ENCODE measurements around the gene SLC22A4.

SLC22A4 gene

DNA sequence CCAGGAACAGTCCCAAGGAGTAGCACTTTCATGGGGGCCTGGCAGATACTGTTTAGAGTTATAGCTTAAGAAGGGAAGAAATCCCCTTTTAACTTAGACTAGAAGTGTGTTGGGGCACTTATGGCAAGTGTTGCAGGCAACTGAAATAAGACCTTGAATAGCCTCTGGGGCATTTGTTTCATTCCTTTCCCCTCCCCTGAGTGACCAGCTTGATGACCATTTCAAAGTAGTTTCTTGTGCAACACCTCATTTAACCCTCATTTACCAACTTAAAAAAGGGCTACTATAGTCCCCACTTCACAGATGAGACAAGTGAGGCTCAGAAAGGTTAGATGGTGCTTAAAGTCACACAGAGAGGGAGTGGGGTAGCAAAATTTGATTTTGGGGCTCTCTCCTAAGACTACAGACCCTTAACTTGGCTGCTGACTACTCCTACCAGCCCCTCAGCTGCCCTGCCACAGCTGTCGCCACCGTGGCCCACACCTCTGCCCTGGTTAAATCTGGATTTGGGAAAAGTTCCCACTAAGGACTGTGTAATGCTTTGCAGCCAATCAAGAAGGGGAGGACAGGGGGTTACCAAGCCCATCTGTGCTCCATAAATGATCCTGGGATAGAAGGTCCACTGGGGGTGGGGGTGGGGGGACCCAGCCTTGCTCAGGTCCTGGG lies 31.2 kb upstream of the SLC22A4 start:
- no peak for DNase-seq

DNA sequence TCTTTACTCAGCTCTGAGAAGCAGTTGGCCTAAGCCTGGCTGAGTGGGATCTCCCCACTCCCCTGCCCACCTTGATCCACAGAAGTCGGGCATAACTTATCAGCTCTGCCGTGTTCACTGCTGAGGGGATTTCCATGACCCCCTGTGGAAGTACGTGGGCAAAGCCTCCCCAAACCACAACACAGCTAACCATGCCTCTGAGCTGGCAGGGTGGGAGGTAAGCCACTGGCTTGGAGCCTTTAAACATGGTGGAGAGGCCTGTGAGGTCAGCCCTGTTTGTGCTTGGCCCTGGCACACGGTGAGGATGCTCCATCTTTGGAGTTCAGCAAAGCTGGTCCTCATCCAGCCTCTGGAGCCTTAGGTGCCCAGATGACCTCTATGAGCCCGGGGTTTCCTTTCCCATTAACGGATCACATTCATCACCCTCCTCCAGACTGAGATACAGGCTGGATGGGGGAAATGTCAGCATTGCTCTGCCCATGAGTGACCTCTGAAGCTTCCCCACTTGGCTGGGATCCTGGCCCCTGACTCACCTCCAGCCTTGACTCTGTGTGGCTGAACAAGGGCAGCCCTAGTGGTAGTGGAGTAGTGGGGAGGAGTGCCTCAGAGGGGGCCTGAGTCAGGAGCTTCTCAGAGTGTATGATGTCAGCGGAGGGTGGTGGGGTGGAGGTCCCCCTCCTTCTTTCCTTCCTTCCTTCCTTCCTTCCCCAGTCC lies 30.5 kb upstream of the SLC22A4 start:
- no peak for DNase-seq

DNA sequence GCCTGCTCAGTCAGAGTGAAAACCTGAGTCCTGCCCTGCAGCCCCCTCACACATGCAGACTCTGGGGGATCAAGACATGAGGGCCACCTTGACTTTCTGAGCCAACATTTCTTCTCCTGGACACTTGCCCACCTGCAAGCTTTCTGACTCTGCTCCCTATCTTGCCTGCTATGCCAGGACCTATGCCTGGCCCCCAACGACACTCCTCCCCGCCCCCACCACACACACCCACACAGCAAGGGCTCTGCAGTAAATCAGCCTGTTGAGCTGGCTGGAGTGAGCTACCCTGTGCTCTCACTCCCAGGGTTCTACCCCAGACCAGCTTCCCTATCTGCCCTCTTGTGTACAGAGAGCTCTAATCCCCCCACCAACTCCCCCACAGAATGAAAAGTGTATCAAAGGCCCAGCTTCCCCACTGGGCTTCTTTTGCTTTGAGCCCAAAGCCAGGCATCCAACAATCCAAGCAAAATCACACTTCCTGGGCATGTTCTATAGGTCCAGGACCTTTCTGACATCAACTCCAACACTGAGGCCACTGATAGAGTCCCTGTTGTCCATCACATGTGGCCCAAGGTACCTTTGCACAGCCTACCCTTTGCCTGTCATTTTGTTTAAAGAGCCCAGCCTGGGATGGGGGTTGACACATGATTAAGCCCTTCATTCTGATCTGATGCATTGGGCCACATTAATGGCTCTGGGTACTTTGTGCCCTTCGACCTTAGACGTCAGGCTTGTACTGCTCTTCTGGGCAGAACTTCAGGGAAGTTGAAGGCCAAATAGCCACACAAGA lies 29.5 kb upstream of the SLC22A4 start:
- DNase-seq = no peak

DNA sequence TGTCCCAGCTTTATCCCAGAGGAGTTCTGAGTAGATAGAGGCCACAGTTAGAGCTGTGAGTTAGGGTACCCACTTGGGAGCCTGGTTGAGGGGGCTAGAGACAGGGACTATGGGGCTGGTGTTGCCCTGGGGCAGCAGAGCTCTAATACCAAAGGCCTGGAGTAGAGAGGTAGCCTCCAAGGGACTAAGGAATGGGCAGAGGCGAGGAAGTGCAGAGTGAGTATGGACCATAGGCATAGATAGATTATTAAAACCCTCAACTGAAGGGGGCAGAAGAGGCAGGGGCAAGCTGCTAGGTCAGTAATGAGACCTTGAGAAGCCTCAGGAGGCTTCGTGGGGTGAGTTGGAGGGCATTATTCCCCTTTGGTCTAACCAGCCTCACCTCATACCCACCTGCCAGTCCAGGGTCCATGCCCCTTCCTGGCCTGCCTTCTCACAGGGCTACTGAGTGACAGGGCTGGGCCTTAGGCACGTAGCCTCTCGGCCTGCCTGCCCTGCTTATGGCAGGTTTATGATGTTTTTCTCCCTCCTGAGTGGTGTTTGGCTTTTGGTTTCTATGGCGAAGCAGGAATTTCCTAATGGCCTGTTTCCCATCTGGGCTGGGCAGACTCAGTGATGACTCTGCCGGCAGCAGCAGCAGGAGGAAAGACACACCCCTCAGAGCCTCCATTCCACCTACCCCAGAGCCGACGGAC lies 28.7 kb upstream of the SLC22A4 start:
- DNase-seq = no peak

DNA sequence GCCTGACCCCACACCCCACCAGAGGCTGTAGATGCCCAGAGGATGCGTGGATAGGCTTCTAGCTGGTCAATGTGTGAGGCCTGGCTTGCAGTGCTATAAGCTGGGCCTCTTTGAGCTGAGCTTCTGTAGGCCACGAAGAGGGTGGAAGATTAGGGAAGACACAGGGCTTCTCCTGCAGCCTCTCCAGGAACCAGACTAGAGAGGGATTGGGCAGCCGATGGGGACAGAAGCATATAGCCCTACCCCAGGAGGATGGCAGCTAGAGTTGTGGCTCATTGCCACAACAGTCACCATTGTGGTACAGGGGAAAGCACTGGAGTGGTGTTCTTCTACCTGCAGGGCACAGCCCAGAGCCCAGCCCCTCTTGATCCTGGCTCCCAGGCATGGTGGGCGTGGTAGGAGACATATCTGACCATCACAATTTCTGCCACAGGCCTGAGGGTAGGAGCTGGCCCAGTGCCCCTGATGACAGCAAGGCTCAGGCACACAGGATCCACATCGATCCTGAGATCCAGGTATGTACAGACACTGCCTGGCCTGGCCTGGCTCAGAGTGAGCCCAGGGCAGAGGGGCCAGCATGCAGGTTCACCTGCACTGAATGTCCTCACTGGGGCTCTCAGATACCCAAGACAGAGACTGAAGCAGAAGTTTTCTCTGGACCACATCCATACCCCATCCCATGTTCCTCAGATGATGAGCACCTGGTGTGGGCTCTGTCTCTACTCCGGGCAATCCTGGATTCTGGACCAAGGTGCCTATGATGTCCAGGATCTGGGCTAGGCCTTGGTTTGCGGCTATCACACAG lies 28.0 kb upstream of the SLC22A4 start:
- no peak for DNase-seq

GRCh38 chr5:132266836-132267160 lies 27.4 kb upstream of the SLC22A4 start:
- DNase-seq = no peak

DNA sequence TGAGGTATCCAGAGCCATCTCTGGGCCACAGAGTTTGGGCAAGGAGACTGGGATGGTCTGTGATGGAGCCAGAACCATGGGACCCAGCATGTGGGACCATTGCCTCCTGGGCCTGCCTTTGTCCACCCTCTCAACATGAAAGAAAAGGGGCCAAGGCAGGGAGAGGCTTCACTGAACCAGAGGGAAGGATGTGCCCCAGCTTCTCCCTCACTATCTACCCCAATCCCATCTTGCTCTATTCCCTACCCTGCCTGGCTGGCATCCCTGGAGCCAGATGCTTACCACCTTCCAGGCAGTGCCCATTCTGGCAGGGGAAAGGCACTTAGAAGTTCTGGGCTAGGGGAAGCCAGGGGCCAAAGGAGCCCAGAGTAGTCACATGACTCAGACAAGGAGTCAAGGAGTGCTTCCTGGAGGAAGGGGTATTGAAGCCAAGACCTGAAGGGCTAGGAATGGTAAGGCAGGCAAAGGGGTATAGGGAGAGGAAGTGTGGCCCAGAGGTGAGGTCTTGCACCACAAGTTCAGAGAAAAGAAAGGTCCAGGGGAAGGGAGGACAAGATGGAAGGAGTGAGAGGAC lies 26.9 kb upstream of the SLC22A4 start:
- no peak for DNase-seq

GRCh38 chr5:132267931-132268768 lies 26.0 kb upstream of the SLC22A4 start:
- DNase-seq = no peak

GRCh38 chr5:132268769-132269551 lies 25.2 kb upstream of the SLC22A4 start:
- DNase-seq = no peak

DNA sequence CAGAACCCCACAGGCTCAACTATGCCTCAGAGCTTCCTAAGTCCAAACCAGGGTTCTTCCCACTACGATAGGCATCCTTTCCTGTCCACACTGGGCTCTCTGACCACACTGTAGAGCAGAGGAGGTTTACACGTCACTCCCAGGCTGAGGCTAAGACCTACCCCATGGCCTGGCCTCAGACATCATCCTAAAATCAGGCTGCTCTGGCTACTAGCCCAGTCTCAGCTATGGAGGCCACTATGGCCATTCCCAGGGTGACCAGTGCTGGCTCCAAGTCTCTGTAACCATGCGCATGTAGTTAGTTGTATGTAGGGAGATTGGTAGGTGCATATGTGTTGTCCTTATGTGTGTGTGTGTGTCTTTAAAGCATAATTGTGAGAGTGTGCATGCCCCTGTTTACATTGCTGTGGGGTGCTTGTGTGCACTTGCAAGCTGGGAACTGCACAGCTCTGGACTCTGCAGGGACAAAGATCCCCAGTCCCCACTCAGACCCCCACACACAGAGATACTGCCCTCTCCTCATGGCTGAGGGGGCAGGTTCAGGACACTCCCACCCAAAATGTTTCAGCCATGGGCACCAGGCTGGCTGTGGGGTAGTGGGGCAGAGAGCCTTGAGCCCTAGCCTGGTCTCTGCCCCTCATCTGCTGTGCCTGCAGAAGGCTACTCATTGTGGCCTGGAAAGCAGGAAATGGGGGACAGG lies 24.4 kb upstream of the SLC22A4 start:
- no peak for DNase-seq

DNA sequence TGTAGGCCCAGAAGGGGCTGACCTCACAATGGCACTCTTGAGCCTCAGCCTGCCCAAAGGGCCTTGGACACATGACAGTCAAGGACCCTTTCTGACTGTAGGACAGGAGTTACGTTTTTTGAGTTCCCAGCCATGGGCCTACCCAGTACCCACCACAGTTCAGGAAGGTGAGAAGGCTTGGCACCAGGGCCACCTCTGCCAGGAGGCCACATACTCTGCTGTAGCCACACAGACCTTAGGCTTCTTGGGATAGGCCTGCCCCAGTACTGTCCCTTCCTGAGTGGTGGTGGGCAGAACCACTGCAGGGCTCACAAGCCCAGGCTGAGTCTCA lies 23.9 kb upstream of the SLC22A4 start:
- no peak for DNase-seq

- no peak for DNase-seq
Observed at GRCh38 chr5:132270706-132271105, 23.5 kb upstream of the SLC22A4 start.

DNA sequence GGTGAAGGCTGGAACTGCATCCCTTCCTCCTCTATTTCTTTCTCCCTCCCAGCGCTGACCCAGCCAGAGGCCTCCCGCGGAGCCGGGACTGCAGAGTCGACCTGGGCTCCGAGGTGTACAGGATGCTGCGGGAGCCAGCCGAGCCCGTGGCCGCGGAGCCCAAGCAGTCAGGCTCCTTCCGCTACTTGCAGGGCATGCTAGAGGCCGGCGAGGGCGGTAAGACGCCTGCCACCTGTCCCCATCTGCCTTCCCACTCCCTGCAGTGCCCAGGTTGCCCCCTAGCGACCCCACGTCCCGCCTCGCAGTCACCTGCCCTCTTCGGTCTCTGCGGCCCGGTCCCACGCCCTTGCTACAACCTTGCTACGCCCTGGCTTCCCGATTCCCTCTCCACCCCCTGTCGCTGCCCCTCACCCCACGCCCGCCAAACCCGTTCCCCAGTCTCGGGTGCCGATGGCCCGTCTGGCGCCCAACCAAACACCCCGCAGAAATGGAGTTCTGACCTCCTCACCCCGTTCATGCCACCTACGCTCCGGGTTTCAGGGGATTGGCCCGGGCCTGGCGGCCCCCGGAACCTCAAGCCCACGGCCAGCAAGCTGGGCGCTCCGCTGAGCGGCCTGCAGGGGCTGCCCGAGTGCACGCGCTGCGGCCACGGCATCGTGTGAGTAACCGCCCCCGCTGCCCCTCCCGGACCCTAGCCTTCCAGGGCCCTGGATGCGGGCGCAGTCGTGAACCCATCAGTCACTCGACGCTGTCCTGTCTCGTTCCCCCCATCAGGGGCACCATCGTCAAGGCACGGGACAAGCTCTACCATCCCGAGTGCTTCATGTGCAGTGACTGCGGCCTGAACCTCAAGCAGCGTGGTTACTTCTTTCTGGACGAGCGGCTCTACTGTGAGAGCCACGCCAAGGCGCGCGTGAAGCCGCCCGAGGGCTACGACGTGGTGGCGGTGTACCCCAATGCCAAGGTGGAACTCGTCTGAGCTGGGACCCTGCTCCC lies 22.6 kb upstream of the SLC22A4 start:
- DNase-seq = no peak

DNA sequence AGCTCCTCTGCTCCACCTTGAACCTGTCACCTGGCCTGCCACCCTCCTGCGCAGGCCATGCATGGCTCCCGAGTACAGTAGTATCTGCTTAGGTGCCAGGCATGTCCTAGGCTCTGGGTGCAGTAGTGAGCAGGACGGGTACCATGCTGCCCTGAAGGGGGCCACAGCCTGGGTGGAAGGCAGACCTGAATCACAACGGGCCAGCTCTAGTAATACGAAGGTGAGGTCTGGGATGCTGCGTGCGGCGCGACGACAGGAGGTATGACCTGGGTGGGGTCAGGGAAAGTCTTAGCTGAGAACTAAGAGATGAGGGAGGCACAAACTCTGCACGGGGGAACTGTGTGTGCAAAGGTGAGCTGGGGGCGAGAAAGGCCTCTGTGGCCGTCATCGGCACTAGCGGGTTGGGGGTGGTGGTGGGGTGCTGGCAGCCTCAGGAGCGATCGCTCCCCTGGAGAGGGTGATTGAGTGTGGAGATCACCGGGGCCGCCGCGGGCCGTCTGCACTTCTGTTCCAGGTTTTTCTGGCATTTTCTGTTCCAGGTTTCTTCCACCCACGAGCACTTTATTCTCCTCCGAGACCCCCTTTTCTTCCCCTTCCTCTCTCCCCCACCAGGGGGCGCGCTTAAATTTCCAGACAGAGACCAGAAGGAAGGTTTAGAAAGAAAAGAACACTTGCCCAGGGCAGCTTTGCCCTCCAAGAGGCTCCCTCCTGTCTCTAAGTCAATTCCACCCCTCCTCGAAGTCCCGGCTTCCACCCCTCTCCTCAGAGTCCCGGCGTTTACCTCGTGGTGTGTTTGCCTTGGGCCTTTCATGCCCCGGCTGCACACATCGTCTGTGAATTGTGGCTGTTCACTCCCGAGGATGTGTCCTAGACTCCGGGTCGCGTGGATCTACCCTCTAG lies 21.6 kb upstream of the SLC22A4 start:
- peak; percentile 8 for DNase-seq

DNA sequence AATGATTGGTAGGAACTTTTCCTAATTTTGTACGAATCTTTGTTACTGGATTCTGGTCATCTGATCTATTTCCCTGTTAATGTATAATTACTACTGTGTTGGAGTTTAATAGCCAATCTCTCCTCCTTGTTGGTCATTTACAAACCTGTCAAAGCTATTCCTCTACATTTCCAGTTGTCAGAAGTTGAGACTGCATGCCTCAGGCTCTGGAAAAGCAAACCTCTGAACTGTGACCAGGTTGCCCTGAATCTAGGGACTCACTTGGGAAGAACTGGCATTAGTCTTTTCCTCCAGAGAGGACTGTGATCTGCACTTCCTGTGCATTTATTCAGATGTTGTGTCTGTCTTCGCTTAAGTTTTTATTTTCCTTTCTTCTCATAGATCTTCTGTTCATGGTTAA lies 20.6 kb upstream of the SLC22A4 start:
- DNase-seq = no peak

GRCh38 chr5:132274050-132274792 lies 20.0 kb upstream of the SLC22A4 start:
- no peak for DNase-seq
